Measurements from ENCODE around the gene SOBP.

GRCh38 chr6:107628878-107629277, 139.0 kb downstream of the SOBP start:
- no peak for TF ChIP-seq CTCF (IDR thresholded peaks at IDR 0.05)
- TF ChIP-seq POLR2A (IDR thresholded peaks at IDR 0.05), result no peak
- no peak for TF ChIP-seq POLR2AphosphoS5 (IDR thresholded peaks at IDR 0.05; ENCODE audit: insufficient read depth in 1 of 2, low read depth in 1 of 2)

All from vagina (tissue), 2 donors.